Measurements from ENCODE around the gene PCED1B.

PCED1B gene

GRCh38 chr12:47270782-47271664, 191.6 kb downstream of the PCED1B start:
- Histone ChIP-seq H3K27me3 (ENCODE audit: insufficient read depth, low read length, poor library complexity) (no peaks in the 10 kb centered on the region), H4K5ac (ENCODE audit: low read length) (no peak overlapping the region), H3K56ac (ENCODE audit: low read length) (no peak overlapping the region), H3K4me3 (ENCODE audit: low read length) (no peak overlapping the region), H3K79me2 (ENCODE audit: control insufficient read depth, insufficient read depth, low read length) (no peaks in the 10 kb centered on the region), H3K9ac (ENCODE audit: low read length) (no peak overlapping the region), H4K8ac (ENCODE audit: low read depth, low read length) (no peak overlapping the region), H2BK120ac (ENCODE audit: low read depth, low read length) (no peak overlapping the region), H3K4ac (ENCODE audit: low read depth, low read length) (peak overlapping the region; percentile 37), H3K36me3 (ENCODE audit: control insufficient read depth, insufficient read depth, low read length) (no peaks in the 10 kb centered on the region), H3K4me1 (ENCODE audit: control insufficient read depth, low read depth, low read length) (peaks cover 1% of the 10 kb centered on the region), H3K18ac (ENCODE audit: low read length) (no peak overlapping the region), H3K4me2 (ENCODE audit: low read length) (no peak overlapping the region), H2BK15ac (replicated peaks; ENCODE audit: low read depth) (peak overlapping the region; percentile 13), H3K23ac (ENCODE audit: low read length) (no peak overlapping the region), H3K79me1 (ENCODE audit: low read length) (no peaks in the 10 kb centered on the region), H2AK5ac (ENCODE audit: low read length) (no peak overlapping the region), H3K27ac (ENCODE audit: low read depth, low read length) (no peak overlapping the region), H2BK5ac (ENCODE audit: low read length) (no peak overlapping the region)
- no peak for DNase-seq
- WGBS (ENCODE audit: extremely low coverage, insufficient coverage, low lambda C conversion rate), result no CpG with 5 or more reads among the region's 4 CpGs

- Histone ChIP-seq H2BK120ac (ENCODE audit: low read depth, low read length) (no peak overlapping the region), H3K23ac (ENCODE audit: low read length) (no peak overlapping the region), H4K8ac (ENCODE audit: low read depth, low read length) (no peak overlapping the region), H2BK5ac (ENCODE audit: low read length) (no peak overlapping the region), H3K56ac (ENCODE audit: low read length) (no peak overlapping the region), H3K9ac (ENCODE audit: low read length) (no peak overlapping the region), H3K4me3 (ENCODE audit: low read length) (no peak overlapping the region), H3K4ac (ENCODE audit: low read depth, low read length) (no peak overlapping the region), H4K5ac (ENCODE audit: low read length) (no peak overlapping the region), H3K27ac (ENCODE audit: low read depth, low read length) (no peak overlapping the region), H2BK15ac (replicated peaks; ENCODE audit: low read depth) (no peak overlapping the region), H3K79me2 (ENCODE audit: control insufficient read depth, insufficient read depth, low read length) (no peaks in the 10 kb centered on the region), H3K27me3 (ENCODE audit: insufficient read depth, low read length, poor library complexity) (no peaks in the 10 kb centered on the region), H3K36me3 (ENCODE audit: control insufficient read depth, insufficient read depth, low read length) (no peaks in the 10 kb centered on the region), H3K79me1 (ENCODE audit: low read length) (no peaks in the 10 kb centered on the region), H2AK5ac (ENCODE audit: low read length) (no peak overlapping the region), H3K4me2 (ENCODE audit: low read length) (no peak overlapping the region), H3K4me1 (ENCODE audit: control insufficient read depth, low read depth, low read length) (peaks cover 3% of the 10 kb centered on the region), H3K18ac (ENCODE audit: low read length) (no peak overlapping the region)
- DNase-seq, result no peak
- WGBS (ENCODE audit: extremely low coverage, insufficient coverage, low lambda C conversion rate), result no CpG with 5 or more reads among the region's 2 CpGs
Measured at GRCh38 chr12:47271800-47272239, 192.4 kb downstream of the PCED1B start.

GRCh38 chr12:47272412-47273190, 193.2 kb downstream of the PCED1B start:
- no peak overlapping the region for H3K27ac ChIP-seq (ENCODE audit: low read depth, low read length)
- no peaks in the 10 kb centered on the region for H3K79me1 ChIP-seq (ENCODE audit: low read length)
- no CpG with 5 or more reads among the region's 3 CpGs for WGBS (ENCODE audit: extremely low coverage, insufficient coverage, low lambda C conversion rate)

GRCh38 chr12:47273191-47273626, 193.8 kb downstream of the PCED1B start:
- Histone ChIP-seq H3K79me2 (ENCODE audit: control insufficient read depth, insufficient read depth, low read length) (no peaks in the 10 kb centered on the region), H3K79me1 (ENCODE audit: low read length) (no peaks in the 10 kb centered on the region), H3K9ac (ENCODE audit: low read length) (no peak overlapping the region), H3K56ac (ENCODE audit: low read length) (no peak overlapping the region), H3K27ac (ENCODE audit: low read depth, low read length) (no peak overlapping the region), H2AK5ac (ENCODE audit: low read length) (no peak overlapping the region), H4K8ac (ENCODE audit: low read depth, low read length) (no peak overlapping the region), H3K4ac (ENCODE audit: low read depth, low read length) (no peak overlapping the region), H3K4me2 (ENCODE audit: low read length) (no peak overlapping the region), H2BK120ac (ENCODE audit: low read depth, low read length) (no peak overlapping the region), H3K4me3 (ENCODE audit: low read length) (no peak overlapping the region), H3K27me3 (ENCODE audit: insufficient read depth, low read length, poor library complexity) (no peaks in the 10 kb centered on the region), H3K23ac (ENCODE audit: low read length) (no peak overlapping the region), H3K36me3 (ENCODE audit: control insufficient read depth, insufficient read depth, low read length) (no peaks in the 10 kb centered on the region), H3K4me1 (ENCODE audit: control insufficient read depth, low read depth, low read length) (peaks cover 4% of the 10 kb centered on the region), H3K18ac (ENCODE audit: low read length) (no peak overlapping the region), H4K5ac (ENCODE audit: low read length) (no peak overlapping the region), H2BK5ac (ENCODE audit: low read length) (no peak overlapping the region), H2BK15ac (replicated peaks; ENCODE audit: low read depth) (no peak overlapping the region)
- DNase-seq, result no peak
- no CpG with 5 or more reads among the region's 4 CpGs for WGBS (ENCODE audit: extremely low coverage, insufficient coverage, low lambda C conversion rate)

More at GRCh38 chr12:47272412-47273190, 193.2 kb downstream of the PCED1B start:
- Histone ChIP-seq H3K18ac (ENCODE audit: low read length) (peak overlapping the region; percentile 51), H4K8ac (ENCODE audit: low read depth, low read length) (no peak overlapping the region), H2BK15ac (replicated peaks; ENCODE audit: low read depth) (no peak overlapping the region), H3K4me3 (ENCODE audit: low read length) (no peak overlapping the region), H2BK120ac (ENCODE audit: low read depth, low read length) (peak overlapping the region; percentile 18), H2BK5ac (ENCODE audit: low read length) (no peak overlapping the region), H3K27me3 (ENCODE audit: insufficient read depth, low read length, poor library complexity) (no peaks in the 10 kb centered on the region), H2AK5ac (ENCODE audit: low read length) (no peak overlapping the region), H3K4ac (ENCODE audit: low read depth, low read length) (no peak overlapping the region), H3K23ac (ENCODE audit: low read length) (no peak overlapping the region), H3K4me1 (ENCODE audit: control insufficient read depth, low read depth, low read length) (peaks cover 4% of the 10 kb centered on the region), H3K4me2 (ENCODE audit: low read length) (no peak overlapping the region), H3K56ac (ENCODE audit: low read length) (no peak overlapping the region), H4K5ac (ENCODE audit: low read length) (no peak overlapping the region), H3K9ac (ENCODE audit: low read length) (no peak overlapping the region), H3K36me3 (ENCODE audit: control insufficient read depth, insufficient read depth, low read length) (no peaks in the 10 kb centered on the region), H3K79me2 (ENCODE audit: control insufficient read depth, insufficient read depth, low read length) (no peaks in the 10 kb centered on the region)
- no peak for DNase-seq

- H3K4me2 ChIP-seq (ENCODE audit: low read length), result no peak overlapping the region
- no peak overlapping the region for H2BK15ac ChIP-seq (replicated peaks; ENCODE audit: low read depth)
- H3K27me3 ChIP-seq (ENCODE audit: insufficient read depth, low read length, poor library complexity), result no peaks in the 10 kb centered on the region
- no peak overlapping the region for H4K5ac ChIP-seq (ENCODE audit: low read length)
- DNase-seq, result no peak
- no peak overlapping the region for H3K9ac ChIP-seq (ENCODE audit: low read length)
- no peak overlapping the region for H3K27ac ChIP-seq (ENCODE audit: low read depth, low read length)
- H3K23ac ChIP-seq (ENCODE audit: low read length), result no peak overlapping the region
- H2AK5ac ChIP-seq (ENCODE audit: low read length), result no peak overlapping the region
- H3K4me1 ChIP-seq (ENCODE audit: control insufficient read depth, low read depth, low read length), result peaks cover 2% of the 10 kb centered on the region
- H3K36me3 ChIP-seq (ENCODE audit: control insufficient read depth, insufficient read depth, low read length), result no peaks in the 10 kb centered on the region
- no peak overlapping the region for H3K4ac ChIP-seq (ENCODE audit: low read depth, low read length)
- no peak overlapping the region for H2BK120ac ChIP-seq (ENCODE audit: low read depth, low read length)
- no peak overlapping the region for H3K4me3 ChIP-seq (ENCODE audit: low read length)
- WGBS (ENCODE audit: extremely low coverage, insufficient coverage, low lambda C conversion rate), result no CpG with 5 or more reads among the region's 2 CpGs
- H3K79me2 ChIP-seq (ENCODE audit: control insufficient read depth, insufficient read depth, low read length), result no peaks in the 10 kb centered on the region
- H4K8ac ChIP-seq (ENCODE audit: low read depth, low read length), result no peak overlapping the region
- no peaks in the 10 kb centered on the region for H3K79me1 ChIP-seq (ENCODE audit: low read length)
- no peak overlapping the region for H2BK5ac ChIP-seq (ENCODE audit: low read length)
- H3K56ac ChIP-seq (ENCODE audit: low read length), result no peak overlapping the region
- H3K18ac ChIP-seq (ENCODE audit: low read length), result no peak overlapping the region
Measured at GRCh38 chr12:47274760-47275159, 195.3 kb downstream of the PCED1B start.

Data from mesendoderm (in vitro differentiated cells).